ENCODE results near the gene STEAP4.

GRCh38 chr7:88259656-88260380 lies 46.9 kb downstream of the STEAP4 start:
- TF ChIP-seq, protein P1, sequence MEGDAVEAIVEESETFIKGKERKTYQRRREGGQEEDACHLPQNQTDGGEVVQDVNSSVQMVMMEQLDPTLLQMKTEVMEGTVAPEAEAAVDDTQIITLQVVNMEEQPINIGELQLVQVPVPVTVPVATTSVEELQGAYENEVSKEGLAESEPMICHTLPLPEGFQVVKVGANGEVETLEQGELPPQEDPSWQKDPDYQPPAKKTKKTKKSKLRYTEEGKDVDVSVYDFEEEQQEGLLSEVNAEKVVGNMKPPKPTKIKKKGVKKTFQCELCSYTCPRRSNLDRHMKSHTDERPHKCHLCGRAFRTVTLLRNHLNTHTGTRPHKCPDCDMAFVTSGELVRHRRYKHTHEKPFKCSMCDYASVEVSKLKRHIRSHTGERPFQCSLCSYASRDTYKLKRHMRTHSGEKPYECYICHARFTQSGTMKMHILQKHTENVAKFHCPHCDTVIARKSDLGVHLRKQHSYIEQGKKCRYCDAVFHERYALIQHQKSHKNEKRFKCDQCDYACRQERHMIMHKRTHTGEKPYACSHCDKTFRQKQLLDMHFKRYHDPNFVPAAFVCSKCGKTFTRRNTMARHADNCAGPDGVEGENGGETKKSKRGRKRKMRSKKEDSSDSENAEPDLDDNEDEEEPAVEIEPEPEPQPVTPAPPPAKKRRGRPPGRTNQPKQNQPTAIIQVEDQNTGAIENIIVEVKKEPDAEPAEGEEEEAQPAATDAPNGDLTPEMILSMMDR (IDR thresholded peaks at IDR 0.05), result no peak
- no peak for TF ChIP-seq POLR2A (IDR thresholded peaks at IDR 0.05)

Data from lower leg skin (tissue), 3 donors.